Endothelial cell (in vitro differentiated cells): ENCODE measurements around the gene ODAM. TPM values are rescaled to one million over a fixed set of nuclear protein-coding genes. Genes with fewer than 3 reads are reported as not detected.
"Not testable (repeated sequence)": the region's sequence is repeated elsewhere in the genome, so short reads cannot be mapped to it uniquely, and the experiment has no call there.

Experiments
- DNase-seq: peaks from one replicate; pipeline ENCODE4 v3.0.0; 2021; ENCODE audit warnings: low spot score
- H3K27ac Mint-ChIP-seq: one replicate; pipeline ENCODE4 v1.8.0; 2021; ENCODE audit warnings: mixed read lengths, inconsistent platforms; ENCODE audit not compliant: unreplicated experiment
- H3K27me3 Mint-ChIP-seq: one replicate; pipeline ENCODE4 v1.8.0; 2021; ENCODE audit warnings: mild to moderate bottlenecking, moderate library complexity, mixed read lengths, inconsistent platforms; ENCODE audit not compliant: unreplicated experiment
- H3K36me3 Mint-ChIP-seq: one replicate; pipeline ENCODE4 v1.8.0; 2021; ENCODE audit warnings: mild to moderate bottlenecking, low read depth, mixed read lengths, inconsistent platforms; ENCODE audit not compliant: unreplicated experiment
- H3K4me1 Mint-ChIP-seq: one replicate; pipeline ENCODE4 v1.8.0; 2021; ENCODE audit warnings: mild to moderate bottlenecking, mixed read lengths, inconsistent platforms; ENCODE audit not compliant: unreplicated experiment
- H3K4me3 Mint-ChIP-seq: one replicate; pipeline ENCODE4 v1.8.0; 2021; ENCODE audit warnings: mild to moderate bottlenecking, mixed read lengths, inconsistent platforms; ENCODE audit not compliant: unreplicated experiment
- H3K9me3 Mint-ChIP-seq: one replicate; pipeline ENCODE4 v1.8.0; 2021; ENCODE audit warnings: mixed read lengths, inconsistent platforms; ENCODE audit not compliant: unreplicated experiment
- CTCF ChIP-seq: fragments of 200-600 bp; sonication (generic); IDR thresholded peaks from one replicate; pipeline ENCODE4 v1.5.0; 2021; ENCODE audit warnings: antibody characterized with exemption; ENCODE audit not compliant: unreplicated experiment
- total RNA-seq: library from RNA; stranded (reverse); fragmentation: NEBNext Ultra II Directional; extraction: Animal tissue kit (Norgen Biotek cat#: 25700); gene quantifications from one replicate; pipeline ENCODE4 v1.2.1, GENCODE V29; 2021; ENCODE audit not compliant: unreplicated experiment

The ODAM gene
- total RNA-seq, 1 donor from 2014 or later: not detected

GRCh38 chr4:70192895-70193294 is 2.6 kb upstream of the ODAM start:
- no peaks in the 10 kb centered on the region for H3K4me1 Mint-ChIP-seq
- TF ChIP-seq CTCF: no peak
- no peak for DNase-seq
- H3K27ac Mint-ChIP-seq: no peak overlapping the region
- H3K9me3 Mint-ChIP-seq: no peaks in the 10 kb centered on the region
- H3K4me3 Mint-ChIP-seq: no peak overlapping the region
- no peaks in the 10 kb centered on the region for H3K27me3 Mint-ChIP-seq
- no peaks in the 10 kb centered on the region for H3K36me3 Mint-ChIP-seq

- no peaks in the 10 kb centered on the region for H3K27me3 Mint-ChIP-seq
- TF ChIP-seq CTCF: no peak
- no peak overlapping the region for H3K4me3 Mint-ChIP-seq
- H3K4me1 Mint-ChIP-seq: no peaks in the 10 kb centered on the region
- no peak for DNase-seq
- H3K27ac Mint-ChIP-seq: no peak overlapping the region
- H3K36me3 Mint-ChIP-seq: no peaks in the 10 kb centered on the region
- H3K9me3 Mint-ChIP-seq: no peaks in the 10 kb centered on the region
Measured at GRCh38 chr4:70196857-70197256, 1.3 kb downstream of the ODAM start.

- Mint-ChIP-seq H3K9me3 (no peaks in the 10 kb centered on the region), H3K27ac (no peak overlapping the region), H3K27me3 (no peaks in the 10 kb centered on the region), H3K4me1 (no peaks in the 10 kb centered on the region), H3K4me3 (no peak overlapping the region), H3K36me3 (no peaks in the 10 kb centered on the region)
- TF ChIP-seq CTCF: no peak
- no peak for DNase-seq
Measured at GRCh38 chr4:70197842-70198241, 2.3 kb downstream of the ODAM start.

- Mint-ChIP-seq H3K27me3 (no peaks in the 10 kb centered on the region), H3K36me3 (no peaks in the 10 kb centered on the region), H3K27ac (no peak overlapping the region), H3K9me3 (no peaks in the 10 kb centered on the region), H3K4me1 (no peaks in the 10 kb centered on the region), H3K4me3 (no peak overlapping the region)
- DNase-seq: no peak
- no peak for TF ChIP-seq CTCF
Measured at GRCh38 chr4:70203601-70204000, 8.1 kb downstream of the ODAM start.

GRCh38 chr4:70212752-70213151 is 17.2 kb downstream of the ODAM start:
- H3K4me3 Mint-ChIP-seq, H3K9me3 Mint-ChIP-seq, H3K4me1 Mint-ChIP-seq, DNase-seq, H3K36me3 Mint-ChIP-seq, H3K27ac Mint-ChIP-seq, H3K27me3 Mint-ChIP-seq: not testable (repeated sequence)

GRCh38 chr4:70216109-70216508 is 20.6 kb downstream of the ODAM start:
- H3K9me3 Mint-ChIP-seq, H3K4me1 Mint-ChIP-seq, H3K27ac Mint-ChIP-seq, H3K4me3 Mint-ChIP-seq, H3K27me3 Mint-ChIP-seq, H3K36me3 Mint-ChIP-seq, DNase-seq: not testable (repeated sequence)

- DNase-seq, H3K4me1 Mint-ChIP-seq, H3K36me3 Mint-ChIP-seq, H3K4me3 Mint-ChIP-seq, H3K27ac Mint-ChIP-seq, H3K9me3 Mint-ChIP-seq, H3K27me3 Mint-ChIP-seq: not testable (repeated sequence)
Measured at GRCh38 chr4:70216550-70216949, 21.0 kb downstream of the ODAM start.

- H3K27me3 Mint-ChIP-seq, H3K4me1 Mint-ChIP-seq, H3K9me3 Mint-ChIP-seq, H3K27ac Mint-ChIP-seq, H3K36me3 Mint-ChIP-seq, DNase-seq, H3K4me3 Mint-ChIP-seq: not testable (repeated sequence)
Measured at GRCh38 chr4:70221389-70221788, 25.9 kb downstream of the ODAM start.

GRCh38 chr4:70221818-70222217 is 26.3 kb downstream of the ODAM start:
- not testable (repeated sequence) for H3K27me3 Mint-ChIP-seq, H3K4me3 Mint-ChIP-seq

More at GRCh38 chr4:70221818-70222217, 26.3 kb downstream of the ODAM start:
- not testable (repeated sequence) for H3K9me3 Mint-ChIP-seq, H3K36me3 Mint-ChIP-seq, H3K4me1 Mint-ChIP-seq, DNase-seq, H3K27ac Mint-ChIP-seq
